ENCODE data around the gene FNIP1. TPM values are rescaled to one million over a fixed set of nuclear protein-coding genes. Genes with fewer than 3 reads are reported as not detected.
A peak's percentile ranks its signal among the peaks of the same experiment; 100 is the strongest.

Gene FNIP1
- total and polyA plus RNA-seq, 2 of the 8 experiments (the other 6 are each of a cell fraction or from before 2014, with no cell fraction given) = 3.5 to 17.3 TPM

DNA sequence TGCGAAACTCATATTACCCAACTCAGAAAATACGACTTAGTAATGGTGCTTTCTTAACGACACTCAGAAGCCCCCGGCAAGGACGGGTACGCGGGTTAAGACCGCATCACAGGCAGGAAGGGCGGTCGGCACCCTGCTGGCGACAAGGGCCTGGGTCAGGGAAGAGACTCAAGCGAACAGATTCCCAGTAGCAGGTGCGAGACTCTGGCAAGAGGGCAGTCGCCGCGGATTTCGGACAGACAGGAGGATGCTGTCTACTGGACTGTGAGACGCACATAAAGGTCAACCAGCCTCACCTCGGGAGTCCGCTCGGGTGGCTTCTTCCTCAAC lies 162.2 kb downstream of the FNIP1 start:
- no peaks in the 10 kb centered on the region for H3K36me3 ChIP-seq (ENCODE audit: control insufficient read depth in 2 of 4, insufficient read depth in 4 of 4, low read length in 3 of 4)
- peak; percentile 46 to 75 for DNase-seq (ENCODE audit: low read depth in 1 of 2, low spot score in 2 of 2)
- peak overlapping the region; percentile 91 for H3K18ac ChIP-seq (ENCODE audit: extremely low read depth, low read length)
- H3K4me3 ChIP-seq (ENCODE audit: extremely low read depth in 1 of 4, insufficient read depth in 2 of 4, low read depth in 3 of 4, low read length in 4 of 4) = peak overlapping the region; percentile 89 to 99 (median 96)
- H2AK5ac ChIP-seq (ENCODE audit: low read depth, low read length) = no peak overlapping the region
- H3K23me2 ChIP-seq (ENCODE audit: low read depth, low read length) = peaks cover 2% of the 10 kb centered on the region; the same call in 1 of the 2 replicates
- H3K14ac ChIP-seq (ENCODE audit: insufficient read length) = no peak overlapping the region
- no peaks in the 10 kb centered on the region for H3K9me3 ChIP-seq (ENCODE audit: insufficient read depth in 2 of 2, low read depth in 1 of 2, low read length in 1 of 2)
- H3K79me2 ChIP-seq (ENCODE audit: control insufficient read depth in 1 of 2, insufficient read depth in 2 of 2, low read length in 2 of 2) = peaks cover 20 to 52% of the 10 kb centered on the region in 2 experiments
- H3K4me2 ChIP-seq (ENCODE audit: insufficient read depth in 1 of 2, low read depth in 2 of 2, low read length in 2 of 2) = peak overlapping the region; percentile 82 to 90
- peak overlapping the region; percentile 26 for H4K91ac ChIP-seq (replicated peaks; ENCODE audit: insufficient read length, low read length)
- H4K8ac ChIP-seq (ENCODE audit: extremely low read depth, insufficient read depth, low read length) = peak overlapping the region; percentile 88; the same call in 1 of the 2 replicates
- peaks cover 2 to 11% of the 10 kb centered on the region in 2 experiments for H4K20me1 ChIP-seq (replicated peaks in 1 of 2; ENCODE audit: control insufficient read depth in 1 of 2, insufficient read depth in 2 of 2, low read length in 2 of 2)
- peak overlapping the region; percentile 80 for H4K5ac ChIP-seq (ENCODE audit: insufficient read length, low read depth, low read length)
- H2BK12ac ChIP-seq (ENCODE audit: low read depth, low read length) = 0 out of 2 replicates have a peak overlapping the region, but pooled peaks have one; percentile 6
- peak overlapping the region; percentile 82 for H2AFZ ChIP-seq (ENCODE audit: low read length)
- H3K4ac ChIP-seq (replicated peaks; ENCODE audit: insufficient read length, low read depth, low read length) = no peak overlapping the region
- POLR2A ChIA-PET (ENCODE audit: partially characterized antibody) = no interaction called here
- TF ChIP-seq POLR2AphosphoS5 (IDR thresholded peaks at IDR 0.05; ENCODE audit: low read depth, low read length) (peak; percentile 53; the same call in 1 of the 2 replicates), TCF12 (IDR thresholded peaks at IDR 0.05; ENCODE audit: low read depth, low read length) (0 out of 2 replicates have a peak, but pooled peaks have one; percentile 45), TAF1 (IDR thresholded peaks at IDR 0.05; ENCODE audit: low read depth, low read length) (peak; percentile 36; the same call in 1 of the 2 replicates), CEBPB (IDR thresholded peaks at IDR 0.05; ENCODE audit: low read depth, low read length) (no peak), CBX5 (IDR thresholded peaks at IDR 0.05; ENCODE audit: low read depth, low read length) (no peak), SIN3A (conservative IDR thresholded peaks at IDR 0.05 in 1 of 2, IDR thresholded peaks at IDR 0.05 in 1 of 2; ENCODE audit: low read depth in 1 of 2, low read length in 2 of 2) (peak in 1 of 2 experiments; percentile 57; a peak in 2 of 4 replicates)
- TF ChIP-seq, protein P1, sequence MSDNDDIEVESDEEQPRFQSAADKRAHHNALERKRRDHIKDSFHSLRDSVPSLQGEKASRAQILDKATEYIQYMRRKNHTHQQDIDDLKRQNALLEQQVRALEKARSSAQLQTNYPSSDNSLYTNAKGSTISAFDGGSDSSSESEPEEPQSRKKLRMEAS (IDR thresholded peaks at IDR 0.05) = no peak
- no peak for FAIRE-seq
- H3K27ac ChIP-seq (ENCODE audit: low read depth, low read length) = peak overlapping the region; percentile 93
- WGBS, 2 experiments (ENCODE audit: extremely low coverage in 1 of 2, insufficient coverage in 1 of 2, insufficient read length in 1 of 2, insufficient replicate concordance in 2 of 2, low coverage in 1 of 2, low lambda C conversion rate in 2 of 2, missing lambda C conversion rate in 1 of 2) = 3% methylated on average over 21 of the region's 21 CpGs; no CpG with 5 or more reads in 1 of the 2 experiments
- no peaks in the 10 kb centered on the region; the same call in 1 of the 2 replicates for H3K79me1 ChIP-seq (ENCODE audit: low read depth, low read length)
- H2BK15ac ChIP-seq (ENCODE audit: low read length) = peak overlapping the region; percentile 55; the same call in 1 of the 2 replicates
- H3K56ac ChIP-seq (replicated peaks; ENCODE audit: insufficient read length, low read depth, low read length) = no peak overlapping the region
- H3K4me1 ChIP-seq (replicated peaks in 1 of 4; ENCODE audit: control insufficient read depth in 3 of 4, insufficient read depth in 4 of 4, low read length in 3 of 4) = peaks cover 0 to 2% (median 0%) of the 10 kb centered on the region in 4 experiments; a peak in 1 of 7 replicates
- peak overlapping the region; percentile 80 to 93 (median 90) for H3K9ac ChIP-seq (replicated peaks in 1 of 4; ENCODE audit: extremely low read depth in 1 of 4, low read depth in 3 of 4, low read length in 3 of 4)
- H3K23ac ChIP-seq (ENCODE audit: insufficient read length) = no peak overlapping the region
- no peak overlapping the region for H2BK20ac ChIP-seq (ENCODE audit: low read length)
- H3K27me3 ChIP-seq (replicated peaks in 1 of 4; ENCODE audit: control insufficient read depth in 3 of 4, extremely low read depth in 1 of 4, insufficient read depth in 3 of 4, low read length in 3 of 4) = no peaks in the 10 kb centered on the region
- peak overlapping the region; percentile 89 for H2BK5ac ChIP-seq (ENCODE audit: low read depth, low read length)
- H2BK120ac ChIP-seq (replicated peaks; ENCODE audit: low read depth, low read length) = no peak overlapping the region
- CTCF ChIA-PET (ENCODE audit: partially characterized antibody) = interaction anchor here (3.6 kb wide), 1 partner anchor 46 kb away, joined by 17 read pairs; no protein-coding TSS in a partner anchor
